Right atrium auricular region (tissue), 2 donors: Measurements from ENCODE around the gene TMEM37. TPM values are rescaled to one million over a fixed set of nuclear protein-coding genes. Genes with fewer than 3 reads are reported as not detected.
A peak's percentile ranks its signal among the peaks of the same experiment; 100 is the strongest.

Experiments used
- DNase-seq: peaks from one replicate; pipeline ENCODE4 v3.0.0-alpha.2; 2019; ENCODE audit warnings: low spot score
- H3K27ac ChIP-seq, 2 donors: fragments of 200-600 bp; sonication (generic); 1 replicate in 1 of 2; 2 replicates in 1 of 2; pipeline ENCODE4 v1.5.1; 2016 to 2019
- H3K27me3 ChIP-seq, 2 donors: fragments of 200-600 bp; sonication (generic); one replicate each; pipeline versions ENCODE4 v1.5.1 to v1.6.0; 2017 to 2019
- H3K36me3 ChIP-seq: fragments of 200-600 bp; sonication (generic); one replicate; pipeline ENCODE4 v1.5.1; 2016
- H3K4me1 ChIP-seq, 2 donors: fragments of 200-600 bp; sonication (generic); one replicate each; pipeline versions ENCODE4 v1.5.1 to v1.6.0; 2017 to 2019
- H3K4me3 ChIP-seq, 2 donors: fragments of 200-600 bp; sonication (generic); 1 replicate in 1 of 2; 2 replicates in 1 of 2; pipeline ENCODE4 v1.5.1; 2017 to 2019; ENCODE audit warnings: mild to moderate bottlenecking in 1 of 2, moderate library complexity in 1 of 2
- H3K9me3 ChIP-seq, 2 donors: fragments of 200-600 bp; sonication (generic); one replicate each; pipeline ENCODE4 v1.5.1; 2019
- CTCF ChIP-seq, 2 donors: fragments of 200-600 bp; sonication (generic); IDR thresholded peaks; one replicate each; pipeline ENCODE4 v1.5.1; 2019; ENCODE audit warnings: antibody characterized with exemption in 2 of 2
- total RNA-seq, 2 donors: library from RNA; depleted of rRNA; stranded (reverse); fragments of >200 nt; gene quantifications; one replicate each; pipeline ENCODE4 v1.1.0, GENCODE V29; 2016

The TMEM37 gene
- total RNA-seq, 2 donors from 2014 or later = 3.3 to 5.4 TPM

DNA sequence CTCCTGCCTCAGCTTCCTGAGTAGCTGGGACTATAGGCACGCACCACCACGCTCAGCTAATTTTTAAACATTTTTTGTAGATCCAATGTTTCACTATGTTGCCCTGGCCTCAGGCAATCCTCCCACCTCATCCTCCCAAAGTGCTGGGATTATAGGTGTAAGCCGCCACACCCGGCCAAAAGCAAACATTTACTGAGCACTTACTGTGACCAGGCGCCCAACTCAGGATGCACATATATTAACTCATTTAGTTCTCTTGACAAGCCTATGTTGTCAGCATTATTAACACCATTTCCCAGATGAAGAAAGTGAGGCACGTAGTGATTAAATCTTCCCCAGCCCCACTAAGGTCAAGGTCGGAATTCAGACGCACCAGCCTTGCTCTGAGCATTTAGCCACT lies 41.1 kb downstream of the TMEM37 start:
- no peaks in the 10 kb centered on the region for H3K27me3 ChIP-seq
- peaks cover 0 to 9% of the 10 kb centered on the region in 2 donors for H3K4me1 ChIP-seq
- H3K27ac ChIP-seq = no peak overlapping the region
- no peak for TF ChIP-seq CTCF (IDR thresholded peaks at IDR 0.05)
- H3K9me3 ChIP-seq = no peaks in the 10 kb centered on the region
- no peak for DNase-seq
- H3K4me3 ChIP-seq = no peak overlapping the region
- no peaks in the 10 kb centered on the region for H3K36me3 ChIP-seq

GRCh38 chr2:119473621-119474370 lies 42.1 kb downstream of the TMEM37 start:
- H3K4me3 ChIP-seq = no peak overlapping the region
- H3K27ac ChIP-seq = no peak overlapping the region
- DNase-seq = no peak
- H3K4me1 ChIP-seq = peaks cover 0 to 9% of the 10 kb centered on the region in 2 donors
- H3K9me3 ChIP-seq = no peaks in the 10 kb centered on the region
- no peaks in the 10 kb centered on the region for H3K27me3 ChIP-seq
- no peaks in the 10 kb centered on the region for H3K36me3 ChIP-seq
- no peak for TF ChIP-seq CTCF (IDR thresholded peaks at IDR 0.05)

DNA sequence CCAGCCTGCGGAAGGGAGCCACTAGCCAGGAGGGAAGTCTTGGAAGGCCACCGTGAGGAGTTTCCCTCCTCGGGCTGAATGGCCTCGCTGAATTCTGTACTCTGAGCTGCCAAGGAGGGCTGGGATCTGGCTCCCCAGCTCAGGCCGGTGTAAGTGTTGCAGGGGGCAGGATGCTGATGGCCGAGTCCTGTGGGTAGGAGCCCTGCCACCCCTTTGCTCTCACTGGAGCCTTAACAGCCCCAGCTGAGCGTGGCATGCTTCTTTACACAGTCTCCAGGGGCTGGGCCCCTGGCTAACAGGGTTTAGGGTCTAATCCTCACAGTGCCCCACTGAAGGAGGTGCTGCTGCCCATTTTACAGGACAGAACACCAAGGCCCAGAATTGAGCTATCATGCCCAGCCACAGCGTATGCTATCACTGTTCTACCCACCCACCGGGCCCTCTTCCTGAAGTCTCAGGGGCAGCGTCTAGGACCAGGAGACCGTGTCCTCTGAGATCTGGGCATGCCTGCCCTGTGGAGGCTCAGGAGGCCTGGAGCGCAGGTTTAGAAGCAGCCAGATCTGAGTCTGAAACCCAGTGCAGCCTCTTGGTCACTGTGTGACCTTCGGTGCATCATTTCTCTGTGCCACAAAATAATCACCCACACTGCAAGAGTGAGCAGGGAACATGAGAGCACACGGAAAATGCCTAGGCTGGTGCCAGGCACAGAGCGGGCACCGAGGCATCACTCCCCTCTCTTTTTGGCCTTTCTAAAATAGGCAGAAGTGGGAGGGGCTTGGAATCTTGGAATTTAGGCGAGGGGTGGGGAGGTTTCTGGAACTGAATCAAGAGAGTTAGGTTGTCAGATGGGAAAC lies 42.9 kb downstream of the TMEM37 start:
- no peaks in the 10 kb centered on the region for H3K36me3 ChIP-seq
- H3K27me3 ChIP-seq = no peaks in the 10 kb centered on the region
- no peak for TF ChIP-seq CTCF (IDR thresholded peaks at IDR 0.05)
- H3K4me3 ChIP-seq = no peak overlapping the region
- H3K27ac ChIP-seq = no peak overlapping the region
- peaks cover 0 to 9% of the 10 kb centered on the region in 2 donors for H3K4me1 ChIP-seq
- no peak for DNase-seq
- no peaks in the 10 kb centered on the region for H3K9me3 ChIP-seq

DNA sequence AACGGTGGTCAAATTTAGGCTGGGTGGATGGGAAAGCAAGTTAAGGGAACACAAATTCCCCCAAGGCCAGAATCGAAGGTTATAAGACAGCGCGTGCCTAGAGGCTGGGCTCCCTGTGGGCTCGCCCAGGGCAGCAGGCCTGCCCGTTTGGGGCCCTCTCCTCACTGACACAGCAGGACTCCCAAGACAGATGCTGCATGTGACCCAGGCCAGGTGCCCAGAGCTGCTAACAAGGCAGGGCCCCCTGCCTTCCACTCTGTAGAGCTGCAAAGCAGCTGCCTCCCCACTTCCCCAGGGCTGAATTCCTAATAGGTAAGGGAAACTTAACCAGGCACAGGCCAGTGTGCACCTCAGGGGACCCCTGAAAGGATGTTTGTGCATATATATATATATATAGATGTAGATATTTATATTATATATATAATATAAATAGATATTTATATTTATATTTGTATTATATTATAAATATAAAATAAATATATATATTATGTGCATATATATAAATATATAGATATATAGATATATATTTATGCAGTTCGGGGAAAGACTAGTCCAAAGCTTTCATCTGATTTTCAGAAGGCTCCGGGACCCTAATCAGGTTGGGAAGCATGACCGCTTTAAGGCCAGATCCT lies 43.7 kb downstream of the TMEM37 start:
- Histone ChIP-seq H3K27ac (no peak overlapping the region), H3K4me1 (peaks cover 0 to 12% of the 10 kb centered on the region in 2 donors), H3K27me3 (no peaks in the 10 kb centered on the region), H3K4me3 (no peak overlapping the region), H3K9me3 (no peaks in the 10 kb centered on the region), H3K36me3 (no peaks in the 10 kb centered on the region)
- TF ChIP-seq CTCF (IDR thresholded peaks at IDR 0.05) = no peak
- no peak for DNase-seq

DNA sequence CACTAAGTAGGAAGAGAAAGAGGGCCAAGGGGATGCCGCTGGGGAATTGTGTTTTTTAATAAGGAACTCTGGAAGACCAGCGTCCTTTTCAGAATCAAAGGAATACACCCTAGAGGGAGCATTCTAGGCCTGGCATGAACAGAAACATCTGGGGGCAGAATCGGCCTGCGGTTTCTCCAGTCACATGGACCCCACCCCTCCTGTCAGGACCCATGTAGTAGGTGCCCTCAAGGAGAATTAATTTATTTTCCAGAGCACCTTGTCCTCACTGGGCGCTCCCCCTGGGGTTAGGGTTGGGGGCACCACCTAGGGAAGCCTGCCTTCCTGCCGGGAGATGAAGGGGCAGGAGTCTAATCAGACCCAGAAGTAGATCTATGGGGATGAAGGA lies 44.2 kb downstream of the TMEM37 start:
- peak; percentile 49 for DNase-seq
- H3K4me1 ChIP-seq = peaks cover 0 to 17% of the 10 kb centered on the region in 2 donors
- no peaks in the 10 kb centered on the region for H3K9me3 ChIP-seq
- no peaks in the 10 kb centered on the region for H3K36me3 ChIP-seq
- H3K27ac ChIP-seq = no peak overlapping the region
- no peaks in the 10 kb centered on the region for H3K27me3 ChIP-seq
- no peak for TF ChIP-seq CTCF (IDR thresholded peaks at IDR 0.05)
- H3K4me3 ChIP-seq = no peak overlapping the region
